ENCODE results near the gene PLAAT3.

DNA sequence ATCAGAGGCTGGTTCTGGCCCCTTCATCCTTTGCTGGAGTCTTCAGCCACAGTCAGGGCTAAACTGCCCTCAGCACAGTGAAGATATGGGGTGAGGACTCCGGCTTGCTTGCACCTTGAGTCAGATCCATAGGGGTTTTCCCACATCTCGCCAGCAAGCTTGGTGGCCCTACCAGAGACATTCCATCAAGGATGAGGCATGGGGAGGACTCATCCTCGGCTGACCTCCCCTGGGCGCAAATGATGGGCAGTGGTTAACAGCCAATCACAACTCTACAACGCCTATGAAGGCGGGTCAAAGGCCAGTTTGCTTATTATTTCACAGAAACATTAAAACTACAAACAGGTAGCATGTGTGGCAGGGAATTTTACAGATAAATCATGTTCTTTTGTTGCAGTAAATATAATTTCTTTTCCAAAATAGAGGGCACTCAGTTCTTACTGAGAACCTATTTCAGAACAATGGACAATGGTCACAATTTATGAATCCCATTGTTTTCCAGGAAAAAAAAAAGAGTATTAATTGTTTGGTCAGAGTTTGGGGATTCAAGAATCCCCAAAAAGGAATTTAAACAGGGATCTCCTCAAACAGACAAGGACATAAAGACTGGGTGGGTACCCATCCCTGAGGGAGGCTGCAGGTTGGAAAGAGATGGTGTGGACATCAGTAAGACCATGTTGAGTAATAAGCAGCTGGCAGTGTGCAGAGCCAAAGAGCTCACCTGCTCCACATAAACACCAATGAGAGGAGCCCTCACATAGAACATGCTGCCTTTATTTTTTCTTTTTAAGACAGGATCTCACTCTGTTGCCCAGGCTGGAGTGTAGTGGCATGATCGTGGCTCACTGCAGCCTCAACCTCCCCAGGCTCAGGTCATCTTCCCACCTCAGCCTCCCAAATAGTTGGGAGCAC is 14.8 kb downstream of the PLAAT3 start:
- no peak for TF ChIP-seq YY1 (IDR thresholded peaks at IDR 0.05)
- TF ChIP-seq CTCF (IDR thresholded peaks at IDR 0.05; ENCODE audit: low read depth, low read length, missing input control) = no peak
- no peak for TF ChIP-seq TAF1 (conservative IDR thresholded peaks at IDR 0.05)
- TF ChIP-seq ATF3 (IDR thresholded peaks at IDR 0.05) = no peak
- no peak for TF ChIP-seq REST (IDR thresholded peaks at IDR 0.05)
- no peak for TF ChIP-seq GABPA (IDR thresholded peaks at IDR 0.05 in 1 of 2, conservative IDR thresholded peaks at IDR 0.05 in 1 of 2)
- no peak for TF ChIP-seq HNF4A (conservative IDR thresholded peaks at IDR 0.05)

All from liver (tissue), 3 donors.